ENCODE data around the gene SET. TPM values are rescaled to one million over a fixed set of nuclear protein-coding genes. Genes with fewer than 3 reads are reported as not detected.

The SET gene
- total and polyA plus RNA-seq, 2 of the 8 experiments (the other 6 are each of a cell fraction or from before 2014, with no cell fraction given) = 466 to 1,345 TPM

GRCh38 chr9:128706045-128706444, 17.0 kb downstream of the SET start:
- Histone ChIP-seq H3K79me2 (ENCODE audit: control insufficient read depth in 1 of 2, insufficient read depth in 2 of 2, low read length in 2 of 2) (no peaks in the 10 kb centered on the region), H4K8ac (ENCODE audit: extremely low read depth, insufficient read depth, low read length) (no peak overlapping the region), H3K18ac (ENCODE audit: extremely low read depth, low read length) (no peak overlapping the region), H3K27ac (ENCODE audit: low read depth, low read length) (no peak overlapping the region; the same call in 1 of the 2 replicates), H2BK20ac (ENCODE audit: low read length) (no peak overlapping the region), H3K9me3 (ENCODE audit: insufficient read depth in 2 of 2, low read depth in 1 of 2, low read length in 1 of 2) (no peaks in the 10 kb centered on the region), H3K4me3 (ENCODE audit: extremely low read depth in 1 of 4, insufficient read depth in 2 of 4, low read depth in 3 of 4, low read length in 4 of 4) (no peak overlapping the region), H3K79me1 (ENCODE audit: low read depth, low read length) (no peaks in the 10 kb centered on the region), H2BK12ac (ENCODE audit: low read depth, low read length) (no peak overlapping the region), H2AK5ac (ENCODE audit: low read depth, low read length) (no peak overlapping the region), H3K27me3 (replicated peaks in 1 of 4; ENCODE audit: control insufficient read depth in 3 of 4, extremely low read depth in 1 of 4, insufficient read depth in 3 of 4, low read length in 3 of 4) (no peaks in the 10 kb centered on the region), H4K5ac (ENCODE audit: insufficient read length, low read depth, low read length) (no peak overlapping the region), H2BK5ac (ENCODE audit: low read depth, low read length) (no peak overlapping the region), H2BK120ac (replicated peaks; ENCODE audit: low read depth, low read length) (no peak overlapping the region), H3K4me2 (ENCODE audit: insufficient read depth in 1 of 2, low read depth in 2 of 2, low read length in 2 of 2) (no peak overlapping the region), H3K23me2 (ENCODE audit: low read depth, low read length) (peaks cover 7% of the 10 kb centered on the region; the same call in 1 of the 2 replicates), H3K4ac (replicated peaks; ENCODE audit: insufficient read length, low read depth, low read length) (no peak overlapping the region), H2BK15ac (ENCODE audit: low read length) (no peak overlapping the region), H3K56ac (replicated peaks; ENCODE audit: insufficient read length, low read depth, low read length) (no peak overlapping the region), H3K9ac (replicated peaks in 1 of 4; ENCODE audit: extremely low read depth in 1 of 4, low read depth in 3 of 4, low read length in 3 of 4) (no peak overlapping the region), H2AFZ (ENCODE audit: low read length) (no peak overlapping the region), H4K20me1 (replicated peaks in 1 of 2; ENCODE audit: control insufficient read depth in 1 of 2, insufficient read depth in 2 of 2, low read length in 2 of 2) (peaks cover 2 to 3% of the 10 kb centered on the region in 2 experiments), H3K14ac (ENCODE audit: insufficient read length) (no peak overlapping the region), H3K36me3 (ENCODE audit: control insufficient read depth in 2 of 4, insufficient read depth in 4 of 4, low read length in 3 of 4) (peaks cover 0 to 5% (median 0%) of the 10 kb centered on the region in 4 experiments; a peak in 2 of 8 replicates), H3K23ac (ENCODE audit: insufficient read length) (no peak overlapping the region), H4K91ac (replicated peaks; ENCODE audit: insufficient read length, low read length) (no peak overlapping the region), H3K4me1 (replicated peaks in 1 of 4; ENCODE audit: control insufficient read depth in 3 of 4, insufficient read depth in 4 of 4, low read length in 3 of 4) (peaks cover 0 to 4% (median 2%) of the 10 kb centered on the region in 4 experiments; a peak in 3 of 7 replicates)
- WGBS, 2 experiments (ENCODE audit: extremely low coverage in 1 of 2, insufficient coverage in 1 of 2, insufficient read length in 1 of 2, insufficient replicate concordance in 2 of 2, low coverage in 1 of 2, low lambda C conversion rate in 2 of 2, missing lambda C conversion rate in 1 of 2) = 86% methylated on average over 1 of the region's 1 CpG; no CpG with 5 or more reads in 1 of the 2 experiments
- CTCF ChIA-PET (ENCODE audit: partially characterized antibody) = interaction anchor here (0.5 to 1.4 kb wide), 5 partner anchors 14 to 1226 kb away, joined by 3 to 4 read pairs (median 3); partner anchors contain the start of gene SET
- TF ChIP-seq MAFK (IDR thresholded peaks at IDR 0.05; ENCODE audit: low read depth, low read length) = no peak
- no peak for TF ChIP-seq SIN3A (conservative IDR thresholded peaks at IDR 0.05 in 1 of 2, IDR thresholded peaks at IDR 0.05 in 1 of 2; ENCODE audit: low read depth in 1 of 2, low read length in 2 of 2)
- no peak for TF ChIP-seq CBX8 (IDR thresholded peaks at IDR 0.05; ENCODE audit: borderline replicate concordance, low read depth, low read length)
- no peak for TF ChIP-seq SRF (IDR thresholded peaks at IDR 0.05; ENCODE audit: low read depth, low read length)
- TF ChIP-seq SUZ12 (IDR thresholded peaks at IDR 0.05; ENCODE audit: low read length) = no peak
- TF ChIP-seq RNF2 (IDR thresholded peaks at IDR 0.05; ENCODE audit: borderline replicate concordance, low read depth, low read length, missing control alignments, poor library complexity, severe bottlenecking) = no peak
- no peak for TF ChIP-seq POU5F1 (IDR thresholded peaks at IDR 0.05; ENCODE audit: low read depth, low read length)
- TF ChIP-seq BCL11A (IDR thresholded peaks at IDR 0.05; ENCODE audit: low read depth in 2 of 2, low read length in 2 of 2) = no peak
- TF ChIP-seq EZH2 (IDR thresholded peaks at IDR 0.05; ENCODE audit: low read depth, low read length, severe bottlenecking) = no peak
- no peak for TF ChIP-seq YY1 (IDR thresholded peaks at IDR 0.05; ENCODE audit: low read depth, low read length)
- DNase-seq (ENCODE audit: low read depth in 1 of 2, low spot score in 2 of 2) (no peak), FAIRE-seq (no peak)
- POLR2A ChIA-PET (ENCODE audit: partially characterized antibody) = interaction anchor here (12.5 to 46.1 kb wide), 2 partner anchors 14 to 28 kb away, joined by 133 to 1197 read pairs; partner anchors contain the start of genes DYNC2I2, SET and ZDHHC12

Data from H1 (cell line).